Thoracic aorta (tissue), 2 donors: ENCODE data around the gene PTCSC3. TPM values are rescaled to one million over a fixed set of nuclear protein-coding genes. Genes with fewer than 3 reads are reported as not detected.

Experiments
- ATAC-seq: fragments of 150-250 bp; one replicate; pipeline ENCODE4 v1.8.0; 2017; ENCODE audit warnings: low read depth; ENCODE audit not compliant: insufficient number of reproducible peaks, low FRiP score
- DNase-seq: peaks from one replicate; pipeline ENCODE4 v3.0.0-alpha.2; 2020; ENCODE audit warnings: low spot score
- H3K27ac ChIP-seq, 2 donors: fragments of 200-600 bp; sonication (generic); 1 replicate in 1 of 2; 2 replicates in 1 of 2; pipeline ENCODE4 v1.5.1; 2016; ENCODE audit warnings: mild to moderate bottlenecking in 2 of 2, moderate library complexity in 2 of 2
- H3K27me3 ChIP-seq: fragments of 200-600 bp; sonication (generic); replicated peaks from 2 replicates; pipeline ENCODE4 v1.6.0; 2016; ENCODE audit warnings: mild to moderate bottlenecking; ENCODE audit not compliant: insufficient read depth
- H3K36me3 ChIP-seq: fragments of 200-600 bp; sonication (generic); one replicate; pipeline ENCODE4 v1.5.1; 2016
- H3K4me1 ChIP-seq, 2 donors: fragments of 200-600 bp; sonication (generic); 1 replicate in 1 of 2; 2 replicates in 1 of 2; pipeline versions ENCODE4 v1.5.1 to v1.6.0; 2016; ENCODE audit warnings: low read depth in 2 of 2, mild to moderate bottlenecking in 1 of 2; ENCODE audit not compliant: control insufficient read depth in 1 of 2
- H3K4me3 ChIP-seq: fragments of 200-600 bp; sonication (generic); 2 replicates; pipeline ENCODE4 v1.5.1; 2016; ENCODE audit warnings: mild to moderate bottlenecking
- H3K9me3 ChIP-seq: fragments of 200-600 bp; sonication (generic); 2 replicates; pipeline ENCODE4 v1.5.1; 2016
- CTCF ChIP-seq: fragments of 200-600 bp; sonication (generic); IDR thresholded peaks from one replicate; pipeline ENCODE4 v1.5.1; 2019; ENCODE audit warnings: antibody characterized with exemption
- total RNA-seq, 2 donors: library from RNA; depleted of rRNA; stranded (reverse); fragments of >200 nt; gene quantifications; one replicate each; pipeline versions ENCODE4 v1.1.0 to v1.2.3, GENCODE V29; 2016

PTCSC3 gene
- total RNA-seq = not detected

GRCh38 chr14:36176524-36176923 lies at the start of gene PTCSC3:
Gene PTCSC3, minus strand, starts transcription at chr14:36176722.
- Histone ChIP-seq H3K9me3 (no peaks in the 10 kb centered on the region), H3K4me3 (no peak within 1 kb of the TSS), H3K36me3 (no peaks in the 10 kb centered on the region), H3K27me3 (no peaks in the 10 kb centered on the region), H3K27ac (no peak within 1 kb of the TSS), H3K4me1 (no peaks in the 10 kb centered on the region)
- ATAC-seq (no peak), DNase-seq (no peak)
- TF ChIP-seq CTCF = no peak

DNA sequence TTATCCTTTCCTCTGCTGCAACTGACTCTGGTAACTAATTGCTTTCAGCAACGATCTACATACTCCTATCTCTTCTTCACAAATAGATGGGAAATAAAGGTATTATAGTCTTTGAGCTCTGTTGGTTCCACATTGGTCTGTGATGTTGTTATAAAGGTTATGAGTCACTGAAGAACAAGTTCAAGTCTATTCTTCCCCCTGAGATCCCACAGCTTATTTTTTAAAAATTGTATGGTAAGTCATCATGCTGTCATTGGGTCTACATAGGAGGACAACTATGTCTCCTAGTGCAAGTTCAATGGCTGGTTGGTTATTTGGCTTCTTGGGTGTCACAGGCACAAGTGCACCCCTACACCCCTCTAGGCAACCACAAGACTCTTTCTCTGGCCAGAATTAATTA lies 49.6 kb upstream of the PTCSC3 start:
- no peak for TF ChIP-seq CTCF
- Histone ChIP-seq H3K4me1 (no peaks in the 10 kb centered on the region), H3K4me3 (no peak overlapping the region), H3K27me3 (no peaks in the 10 kb centered on the region), H3K9me3 (no peaks in the 10 kb centered on the region), H3K36me3 (no peaks in the 10 kb centered on the region), H3K27ac (no peak overlapping the region)
- ATAC-seq (no peak), DNase-seq (no peak)

DNA sequence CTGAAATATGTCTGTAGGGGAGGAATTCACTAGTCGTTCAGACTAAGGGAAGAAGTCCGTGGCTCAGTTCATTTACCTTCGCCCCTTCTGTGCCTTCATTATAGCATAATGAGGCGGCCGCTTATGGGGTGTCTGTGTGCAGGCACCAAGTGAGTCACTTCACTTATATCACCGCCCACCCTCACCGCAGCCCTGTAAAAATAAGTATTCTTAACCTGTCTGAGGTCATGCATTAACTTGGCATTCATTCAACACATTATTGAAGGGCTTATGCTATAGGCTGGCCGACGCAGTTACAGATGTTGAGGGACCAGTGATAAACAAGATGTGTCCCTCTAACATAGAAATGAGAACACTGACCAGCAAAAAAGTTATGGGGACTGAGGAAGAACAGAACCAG lies 47.7 kb upstream of the PTCSC3 start:
- no peaks in the 10 kb centered on the region for H3K27me3 ChIP-seq
- DNase-seq (no peak), ATAC-seq (no peak)
- H3K4me1 ChIP-seq = no peaks in the 10 kb centered on the region
- no peak overlapping the region for H3K4me3 ChIP-seq
- H3K9me3 ChIP-seq = no peaks in the 10 kb centered on the region
- no peaks in the 10 kb centered on the region for H3K36me3 ChIP-seq
- no peak overlapping the region for H3K27ac ChIP-seq
- TF ChIP-seq CTCF = no peak

- TF ChIP-seq CTCF = no peak
- H3K4me3 ChIP-seq = no peak overlapping the region
- no peaks in the 10 kb centered on the region for H3K4me1 ChIP-seq
- DNase-seq (no peak), ATAC-seq (no peak)
- H3K36me3 ChIP-seq = no peaks in the 10 kb centered on the region
- no peaks in the 10 kb centered on the region for H3K9me3 ChIP-seq
- no peak overlapping the region for H3K27ac ChIP-seq
- no peaks in the 10 kb centered on the region for H3K27me3 ChIP-seq
Measured at GRCh38 chr14:36223558-36223957, 47.0 kb upstream of the PTCSC3 start.

GRCh38 chr14:36222952-36223468 lies 46.5 kb upstream of the PTCSC3 start:
- ATAC-seq (no peak), DNase-seq (no peak)
- Histone ChIP-seq H3K27me3 (no peaks in the 10 kb centered on the region), H3K9me3 (no peaks in the 10 kb centered on the region), H3K4me1 (no peaks in the 10 kb centered on the region), H3K27ac (no peak overlapping the region), H3K4me3 (no peak overlapping the region), H3K36me3 (no peaks in the 10 kb centered on the region)
- no peak for TF ChIP-seq CTCF
